Measurements from ENCODE around the gene GPSM1. TPM values are rescaled to one million over a fixed set of nuclear protein-coding genes. Genes with fewer than 3 reads are reported as not detected.

GPSM1 gene
- total RNA-seq, 1 donor from 2014 or later = 31.7 TPM

- no peak for TF ChIP-seq CTCF (IDR thresholded peaks at IDR 0.05; ENCODE audit: unreplicated experiment)
- Mint-ChIP-seq H3K27me3 (ENCODE audit: unreplicated experiment) (peaks cover 6% of the 10 kb centered on the region), H3K36me3 (ENCODE audit: low read depth, unreplicated experiment) (peaks cover 6% of the 10 kb centered on the region), H3K4me3 (ENCODE audit: unreplicated experiment) (no peak overlapping the region), H3K4me1 (ENCODE audit: unreplicated experiment) (no peaks in the 10 kb centered on the region), H3K9me3 (ENCODE audit: unreplicated experiment) (no peaks in the 10 kb centered on the region), H3K27ac (ENCODE audit: unreplicated experiment) (no peak overlapping the region)
- DNase-seq (ENCODE audit: low spot score) = no peak
Observed at GRCh38 chr9:136359774-136360718, 32.7 kb downstream of the GPSM1 start.

GRCh38 chr9:136361047-136361753, 33.9 kb downstream of the GPSM1 start:
- DNase-seq (ENCODE audit: low spot score) = no peak
- Mint-ChIP-seq H3K4me3 (ENCODE audit: unreplicated experiment) (no peak overlapping the region), H3K9me3 (ENCODE audit: unreplicated experiment) (no peaks in the 10 kb centered on the region), H3K27ac (ENCODE audit: unreplicated experiment) (no peak overlapping the region), H3K36me3 (ENCODE audit: low read depth, unreplicated experiment) (peaks cover 6% of the 10 kb centered on the region), H3K27me3 (ENCODE audit: unreplicated experiment) (peaks cover 6% of the 10 kb centered on the region), H3K4me1 (ENCODE audit: unreplicated experiment) (no peaks in the 10 kb centered on the region)
- TF ChIP-seq CTCF (IDR thresholded peaks at IDR 0.05; ENCODE audit: unreplicated experiment) = no peak

- Mint-ChIP-seq H3K9me3 (ENCODE audit: unreplicated experiment) (no peaks in the 10 kb centered on the region), H3K36me3 (ENCODE audit: low read depth, unreplicated experiment) (peaks cover 6% of the 10 kb centered on the region), H3K27ac (ENCODE audit: unreplicated experiment) (no peak overlapping the region), H3K27me3 (ENCODE audit: unreplicated experiment) (peaks cover 6% of the 10 kb centered on the region), H3K4me3 (ENCODE audit: unreplicated experiment) (no peak overlapping the region), H3K4me1 (ENCODE audit: unreplicated experiment) (no peaks in the 10 kb centered on the region)
- no peak for DNase-seq (ENCODE audit: low spot score)
- no peak for TF ChIP-seq CTCF (IDR thresholded peaks at IDR 0.05; ENCODE audit: unreplicated experiment)
Observed at GRCh38 chr9:136361754-136362449, 34.6 kb downstream of the GPSM1 start.

- Mint-ChIP-seq H3K27ac (ENCODE audit: unreplicated experiment) (peak overlapping the region; percentile 52), H3K4me3 (ENCODE audit: unreplicated experiment) (peak overlapping the region; percentile 87), H3K4me1 (ENCODE audit: unreplicated experiment) (no peaks in the 10 kb centered on the region), H3K27me3 (ENCODE audit: unreplicated experiment) (peaks cover 6% of the 10 kb centered on the region), H3K36me3 (ENCODE audit: low read depth, unreplicated experiment) (peaks cover 6% of the 10 kb centered on the region), H3K9me3 (ENCODE audit: unreplicated experiment) (no peaks in the 10 kb centered on the region)
- no peak for DNase-seq (ENCODE audit: low spot score)
- no peak for TF ChIP-seq CTCF (IDR thresholded peaks at IDR 0.05; ENCODE audit: unreplicated experiment)
Observed at GRCh38 chr9:136362450-136362784, 35.1 kb downstream of the GPSM1 start.
